Vagina (tissue), 2 donors: ENCODE data around the gene CDH3.

Source experiments
- CTCF ChIP-seq, 3 experiments: fragments of 450-650 bp in 2 of 3; fragments of 200-600 bp in 1 of 3; sonication (generic) in 1 of 3; IDR thresholded peaks; one replicate each; pipeline ENCODE4 v1.5.1; 2017 to 2019; ENCODE audit warnings: antibody characterized with exemption in 3 of 3, mild to moderate bottlenecking in 2 of 3, moderate library complexity in 2 of 3
- POLR2A ChIP-seq, 2 donors: fragments of 450-650 bp; IDR thresholded peaks; one replicate each; pipeline ENCODE4 v1.6.1; 2017; ENCODE audit warnings: antibody characterized with exemption in 2 of 2, mild to moderate bottlenecking in 2 of 2, moderate library complexity in 2 of 2
- POLR2AphosphoS5 ChIP-seq, 2 donors: sonication (generic); formaldehyde crosslinking; IDR thresholded peaks; one replicate each; pipeline ENCODE4 v1.9.0; 2017; ENCODE audit warnings: antibody characterized with exemption in 2 of 2, mild to moderate bottlenecking in 2 of 2, low read depth in 1 of 2; ENCODE audit not compliant: insufficient read depth in 1 of 2

- TF ChIP-seq CTCF (IDR thresholded peaks at IDR 0.05) = no peak
- TF ChIP-seq POLR2A (IDR thresholded peaks at IDR 0.05) = no peak
- TF ChIP-seq POLR2AphosphoS5 (IDR thresholded peaks at IDR 0.05; ENCODE audit: insufficient read depth in 1 of 2, low read depth in 1 of 2) = no peak
These were observed 631 bp downstream of the CDH3 start for GRCh38 chr16:68645494-68646388.
